ENCODE data around the gene NKAIN2. TPM values are rescaled to one million over a fixed set of nuclear protein-coding genes. Genes with fewer than 3 reads are reported as not detected.

Gene NKAIN2
- total and polyA plus RNA-seq, 12 donors: 0.07 to 3.0 (median 0.28) TPM; not detected in 1

- no peak overlapping the region for H3K4me3 ChIP-seq
- H3K27me3 ChIP-seq: no peaks in the 10 kb centered on the region
- WGBS, 2 donors: 67 to 70% methylated on average over 5 of the region's 5 CpGs
- TF ChIP-seq, protein P1, sequence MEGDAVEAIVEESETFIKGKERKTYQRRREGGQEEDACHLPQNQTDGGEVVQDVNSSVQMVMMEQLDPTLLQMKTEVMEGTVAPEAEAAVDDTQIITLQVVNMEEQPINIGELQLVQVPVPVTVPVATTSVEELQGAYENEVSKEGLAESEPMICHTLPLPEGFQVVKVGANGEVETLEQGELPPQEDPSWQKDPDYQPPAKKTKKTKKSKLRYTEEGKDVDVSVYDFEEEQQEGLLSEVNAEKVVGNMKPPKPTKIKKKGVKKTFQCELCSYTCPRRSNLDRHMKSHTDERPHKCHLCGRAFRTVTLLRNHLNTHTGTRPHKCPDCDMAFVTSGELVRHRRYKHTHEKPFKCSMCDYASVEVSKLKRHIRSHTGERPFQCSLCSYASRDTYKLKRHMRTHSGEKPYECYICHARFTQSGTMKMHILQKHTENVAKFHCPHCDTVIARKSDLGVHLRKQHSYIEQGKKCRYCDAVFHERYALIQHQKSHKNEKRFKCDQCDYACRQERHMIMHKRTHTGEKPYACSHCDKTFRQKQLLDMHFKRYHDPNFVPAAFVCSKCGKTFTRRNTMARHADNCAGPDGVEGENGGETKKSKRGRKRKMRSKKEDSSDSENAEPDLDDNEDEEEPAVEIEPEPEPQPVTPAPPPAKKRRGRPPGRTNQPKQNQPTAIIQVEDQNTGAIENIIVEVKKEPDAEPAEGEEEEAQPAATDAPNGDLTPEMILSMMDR (IDR thresholded peaks at IDR 0.05): no peak
- DNase-seq (no peak), ATAC-seq (no peak)
- H3K27ac ChIP-seq: no peak overlapping the region
- H3K36me3 ChIP-seq: no peaks in the 10 kb centered on the region
- peaks cover 0 to 18% (median 0%) of the 10 kb centered on the region in 11 donors for H3K9me3 ChIP-seq
- no peaks in the 10 kb centered on the region for H3K4me1 ChIP-seq
- intact Hi-C loops (cut with DNase I): no loop called here
Observed at GRCh38 chr6:124567401-124567800, 763.7 kb downstream of the NKAIN2 start.

DNA sequence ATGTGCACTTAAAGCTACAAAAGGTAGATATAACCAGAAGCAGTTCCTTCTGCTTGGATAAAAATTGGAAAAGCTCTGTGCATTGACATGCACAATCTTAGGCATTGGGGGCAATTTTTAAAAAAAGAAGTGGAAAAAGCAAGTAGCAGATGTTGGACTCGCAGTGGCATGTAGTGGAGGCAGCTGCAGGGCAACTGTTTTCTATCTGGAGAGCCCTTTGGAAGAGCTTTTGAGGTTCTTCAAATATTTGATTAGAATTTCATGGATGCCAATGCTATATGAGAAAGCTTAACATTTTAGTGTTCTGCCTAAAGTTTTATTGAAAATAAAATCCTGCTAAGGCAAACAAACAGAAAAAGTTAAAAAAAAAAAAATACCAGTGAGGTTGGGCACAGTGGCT lies 770.3 kb downstream of the NKAIN2 start:
- Histone ChIP-seq H3K36me3 (no peaks in the 10 kb centered on the region), H3K9me3 (peaks cover 0 to 14% (median 0%) of the 10 kb centered on the region in 11 donors), H3K4me1 (no peaks in the 10 kb centered on the region), H3K27me3 (no peaks in the 10 kb centered on the region), H3K27ac (no peak overlapping the region), H3K4me3 (no peak overlapping the region)
- DNase-seq (no peak), ATAC-seq (no peak)
- intact Hi-C loops (cut with DNase I): no loop called here
- WGBS, 2 donors: 66% methylated on average over 1 of the region's 1 CpG
- TF ChIP-seq, protein P1 (IDR thresholded peaks at IDR 0.05): no peak

DNA sequence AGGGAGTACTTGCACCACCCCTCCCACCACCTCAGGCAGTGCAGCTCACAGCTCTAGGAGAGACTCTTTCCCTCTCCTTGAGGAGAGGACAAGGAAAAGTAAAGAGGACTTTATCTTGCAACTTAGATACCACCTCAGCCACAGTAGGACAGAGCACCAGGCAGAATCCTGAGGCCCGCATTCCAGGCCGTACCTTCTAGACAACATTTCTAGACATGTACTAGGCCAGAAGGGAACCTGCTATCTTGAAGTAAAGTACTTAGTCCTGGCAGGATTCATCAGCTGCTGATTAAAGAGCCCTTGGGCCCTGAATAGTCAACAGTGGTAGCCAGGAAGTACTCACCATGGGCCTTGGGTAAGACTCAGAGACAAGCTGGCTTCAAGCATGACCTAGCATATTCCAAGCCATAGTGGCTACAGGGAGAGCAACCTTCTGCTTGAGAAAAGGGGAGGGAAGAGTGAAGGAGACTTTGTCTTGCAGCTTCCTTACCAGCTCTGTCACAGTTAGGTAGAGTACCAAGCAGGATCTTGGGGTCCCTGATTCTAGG lies 774.1 kb downstream of the NKAIN2 start:
- ATAC-seq: no peak
- 91 to 93% methylated on average over 2 of the region's 2 CpGs for WGBS, 2 donors
- DNase-seq: no peak
- H3K9me3 ChIP-seq: peaks cover 0 to 3% (median 0%) of the 10 kb centered on the region in 11 donors
- TF ChIP-seq, protein P1 (IDR thresholded peaks at IDR 0.05): no peak
- intact Hi-C loops (cut with DNase I): no loop called here
- no peaks in the 10 kb centered on the region for H3K27me3 ChIP-seq
- no peaks in the 10 kb centered on the region for H3K4me1 ChIP-seq
- H3K4me3 ChIP-seq: no peak overlapping the region
- H3K27ac ChIP-seq: no peak overlapping the region
- no peaks in the 10 kb centered on the region for H3K36me3 ChIP-seq

DNA sequence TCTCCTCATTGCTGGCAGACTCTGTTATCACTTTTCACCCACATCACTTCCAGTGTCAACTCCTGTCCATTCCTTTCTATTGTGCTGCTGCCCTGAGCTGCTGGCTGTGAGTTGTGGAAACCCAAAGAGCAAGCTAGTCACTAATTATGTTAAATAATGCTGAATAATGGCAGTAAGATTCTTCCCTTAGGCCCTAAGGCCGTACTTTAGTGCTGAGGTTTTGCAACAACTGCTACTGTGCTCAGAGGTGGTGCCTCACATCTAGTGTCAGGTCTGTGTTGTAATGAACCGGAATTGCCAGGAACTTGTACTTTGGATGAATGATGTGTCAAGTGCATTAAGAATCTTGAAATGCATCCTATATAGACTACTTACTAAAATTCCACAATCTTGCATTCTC lies 786.3 kb downstream of the NKAIN2 start:
- Histone ChIP-seq H3K36me3 (no peaks in the 10 kb centered on the region), H3K4me3 (no peak overlapping the region), H3K27ac (no peak overlapping the region), H3K27me3 (no peaks in the 10 kb centered on the region), H3K9me3 (no peaks in the 10 kb centered on the region), H3K4me1 (no peaks in the 10 kb centered on the region)
- intact Hi-C loops (cut with DNase I): no loop called here
- TF ChIP-seq, protein P1 (IDR thresholded peaks at IDR 0.05): no peak
- 41 to 47% methylated on average over 2 of the region's 2 CpGs for WGBS, 2 donors
- ATAC-seq (no peak), DNase-seq (no peak)

Data from heart right ventricle (tissue), 16 donors.